Esophagus muscularis mucosa (tissue), 4 donors: ENCODE measurements around the gene DDRGK1. TPM values are rescaled to one million over a fixed set of nuclear protein-coding genes. Genes with fewer than 3 reads are reported as not detected.
A peak's percentile ranks its signal among the peaks of the same experiment; 100 is the strongest.

Experiments
- DNase-seq: peaks from one replicate; pipeline ENCODE4 v3.0.0-alpha.2; 2017; ENCODE audit errors: extremely low spot score
- H3K27ac ChIP-seq, 4 donors: fragments of 200-600 bp; sonication (generic); replicated peaks in 1 of 4; 1 replicate in 3 of 4; 2 replicates in 1 of 4; pipeline ENCODE4 v1.5.1; 2016 to 2019; ENCODE audit warnings: mild to moderate bottlenecking in 1 of 4
- H3K27me3 ChIP-seq, 4 donors: fragments of 200-600 bp; sonication (generic); one replicate each; pipeline versions ENCODE4 v1.5.1 to v1.6.0; 2016 to 2019
- H3K36me3 ChIP-seq, 4 donors: fragments of 200-600 bp; sonication (generic); one replicate each; pipeline ENCODE4 v1.5.1; 2016 to 2019
- H3K4me1 ChIP-seq, 4 donors: fragments of 200-600 bp; sonication (generic); one replicate each; pipeline ENCODE4 v1.5.1; 2016 to 2019
- H3K4me3 ChIP-seq, 4 donors: fragments of 200-600 bp; sonication (generic); 1 replicate in 2 of 4; 2 replicates in 2 of 4; pipeline ENCODE4 v1.5.1; 2016 to 2019; ENCODE audit warnings: mild to moderate bottlenecking in 4 of 4, moderate library complexity in 1 of 4
- H3K9me3 ChIP-seq, 4 donors: fragments of 200-600 bp; sonication (generic); 1 replicate in 3 of 4; 2 replicates in 1 of 4; pipeline ENCODE4 v1.5.1; 2016 to 2019
- CTCF ChIP-seq, 3 experiments: fragments of 200-600 bp in 2 of 3; fragments of 450-650 bp in 1 of 3; sonication (generic) in 2 of 3; IDR thresholded peaks; one replicate each; pipeline ENCODE4 v1.5.1; 2017 to 2019; ENCODE audit warnings: antibody characterized with exemption in 3 of 3, mild to moderate bottlenecking in 2 of 3, moderate library complexity in 1 of 3
- EP300 ChIP-seq: sonication (generic); formaldehyde crosslinking; IDR thresholded peaks from one replicate; pipeline ENCODE4 v1.6.1; 2017; ENCODE audit warnings: antibody characterized with exemption
- POLR2A ChIP-seq: fragments of 450-650 bp; IDR thresholded peaks from one replicate; pipeline ENCODE4 v1.6.1; 2017; ENCODE audit warnings: antibody characterized with exemption, moderate library complexity, mild to moderate bottlenecking, low read depth
- POLR2AphosphoS5 ChIP-seq, 2 donors: sonication (generic); formaldehyde crosslinking; IDR thresholded peaks; one replicate each; pipeline ENCODE4 v1.6.1; 2017; ENCODE audit warnings: antibody characterized with exemption in 2 of 2
- WGBS: methylation state at CpG from one replicate; pipeline ENCODE4 v1.1.5; 2018; 5-methylcytosine and 5-hydroxymethylcytosine counted together
- intact Hi-C: fragments of 100-400 bp; cut with DNase I; formaldehyde crosslinking; loops from one replicate; pipeline ENCODE4 v1.15.1; 2023
- total RNA-seq, 4 donors: library from RNA; depleted of rRNA; stranded (reverse); fragments of >200 nt; gene quantifications; one replicate each; pipeline versions ENCODE4 v1.1.0 to v1.2.1, GENCODE V29; 2016

DDRGK1 gene
- total RNA-seq, 4 donors from 2014 or later, result 64.4 to 86.0 (median 69.7) TPM

- WGBS, result 0% methylated on average over 22 of the region's 62 CpGs
- TF ChIP-seq POLR2AphosphoS5 (IDR thresholded peaks at IDR 0.05) (peak in 1 of 2 donors; percentile 70), CTCF (IDR thresholded peaks at IDR 0.05) (no peak), POLR2A (no peak), EP300 (no peak)
Measured at GRCh38 chr20:3172933-3173609, 31.4 kb downstream of the DDRGK1 start, which contains the start of gene LZTS3. Gene LZTS3 (minus strand): TSS chr20:3173549. CDS start chr20:3167163, 6,386 bp downstream.

GRCh38 chr20:3172126-3172932 is 32.2 kb downstream of the DDRGK1 start:
- intact Hi-C loops, result no loop called here
- WGBS, result 22% methylated on average over 5 of the region's 5 CpGs
- Histone ChIP-seq H3K36me3 (no peaks in the 10 kb centered on the region), H3K27me3 (peaks cover 0 to 23% (median 2%) of the 10 kb centered on the region in 4 donors), H3K4me1 (peaks cover 13 to 35% (median 32%) of the 10 kb centered on the region in 4 donors), H3K27ac (peak overlapping the region in 3 of 4 donors; percentile 78 to 82 (median 80)), H3K4me3 (peak overlapping the region; percentile 70 to 87 (median 73)), H3K9me3 (no peaks in the 10 kb centered on the region)
- TF ChIP-seq EP300, result no peak
- no peak for TF ChIP-seq POLR2AphosphoS5 (IDR thresholded peaks at IDR 0.05)
- no peak for TF ChIP-seq POLR2A
- no peak for TF ChIP-seq CTCF (IDR thresholded peaks at IDR 0.05)
- DNase-seq, result no peak

More at GRCh38 chr20:3172933-3173609, 31.4 kb downstream of the DDRGK1 start, which contains the start of gene LZTS3:
- H3K36me3 ChIP-seq, result no peaks in the 10 kb centered on the region
- H3K9me3 ChIP-seq, result no peaks in the 10 kb centered on the region
- H3K27ac ChIP-seq, result peak within 1 kb of the TSS; percentile 78 to 82 (median 80)
- intact Hi-C loops, result no loop called here
- H3K4me3 ChIP-seq, result peak within 1 kb of the TSS; percentile 70 to 87 (median 73)
- H3K27me3 ChIP-seq, result peaks cover 0 to 17% (median 2%) of the 10 kb centered on the region in 4 donors
- no peak for DNase-seq
- H3K4me1 ChIP-seq, result peaks cover 13 to 33% (median 31%) of the 10 kb centered on the region in 4 donors

GRCh38 chr20:3171391-3172125 is 32.9 kb downstream of the DDRGK1 start:
- H3K27me3 ChIP-seq, result peaks cover 0 to 23% (median 2%) of the 10 kb centered on the region in 4 donors
- intact Hi-C loops, result no loop called here
- DNase-seq, result no peak
- 88% methylated on average over 14 of the region's 14 CpGs for WGBS
- peaks cover 13 to 35% (median 32%) of the 10 kb centered on the region in 4 donors for H3K4me1 ChIP-seq
- peaks cover 0 to 3% (median 0%) of the 10 kb centered on the region in 4 donors for H3K36me3 ChIP-seq
- H3K27ac ChIP-seq, result no peak overlapping the region
- H3K4me3 ChIP-seq, result no peak overlapping the region
- H3K9me3 ChIP-seq, result no peaks in the 10 kb centered on the region
- no peak for TF ChIP-seq POLR2A
- no peak for TF ChIP-seq POLR2AphosphoS5 (IDR thresholded peaks at IDR 0.05)
- TF ChIP-seq EP300, result no peak
- no peak for TF ChIP-seq CTCF (IDR thresholded peaks at IDR 0.05)

GRCh38 chr20:3168829-3169590 is 35.5 kb downstream of the DDRGK1 start:
- H3K27ac ChIP-seq, result no peak overlapping the region
- no peak overlapping the region for H3K4me3 ChIP-seq
- no peak for DNase-seq
- intact Hi-C loops, result no loop called here
- peaks cover 6 to 31% (median 29%) of the 10 kb centered on the region in 4 donors for H3K4me1 ChIP-seq
- H3K27me3 ChIP-seq, result peaks cover 0 to 19% (median 2%) of the 10 kb centered on the region in 4 donors
- no peaks in the 10 kb centered on the region for H3K9me3 ChIP-seq
- 84% methylated on average over 6 of the region's 7 CpGs for WGBS
- no peak for TF ChIP-seq POLR2A
- peaks cover 0 to 4% (median 0%) of the 10 kb centered on the region in 4 donors for H3K36me3 ChIP-seq
